Smooth muscle cell (in vitro differentiated cells): Measurements from ENCODE around the gene ACIN1. TPM values are rescaled to one million over a fixed set of nuclear protein-coding genes. Genes with fewer than 3 reads are reported as not detected.

Experiments used
- DNase-seq: peaks from one replicate; lab custom pipeline; 2025; ENCODE audit not compliant: unreplicated experiment; lab: John Stamatoyannopoulos, UW
- H2AFZ ChIP-seq: fragments of 200-600 bp; sonication (generic); 2 replicates; pipeline ENCODE4 v1.6.0; 2016; ENCODE audit warnings: antibody characterized with exemption, low read depth, mild to moderate bottlenecking
- H3F3A ChIP-seq: fragments of 200-600 bp; sonication (generic); 2 replicates; pipeline ENCODE4 v1.6.0; 2017; ENCODE audit warnings: antibody characterized with exemption, low read depth
- H3K27ac ChIP-seq: fragments of 200-600 bp; sonication (generic); 2 replicates; pipeline ENCODE4 v1.5.1; 2016; ENCODE audit warnings: low read depth, mild to moderate bottlenecking
- H3K27me3 ChIP-seq: fragments of 200-600 bp; sonication (generic); 2 replicates; pipeline ENCODE4 v1.6.1; 2016; ENCODE audit warnings: low read depth, mild to moderate bottlenecking
- H3K36me3 ChIP-seq: fragments of 200-600 bp; sonication (generic); 2 replicates; pipeline ENCODE4 v1.5.1; 2016; ENCODE audit warnings: low read depth
- H3K4me1 ChIP-seq: fragments of 200-600 bp; sonication (generic); 2 replicates; pipeline ENCODE4 v1.5.1; 2016; ENCODE audit warnings: low read depth
- H3K4me2 ChIP-seq: fragments of 200-600 bp; sonication (generic); 2 replicates; pipeline ENCODE4 v1.6.0; 2016; ENCODE audit warnings: mild to moderate bottlenecking
- H3K4me3 ChIP-seq: fragments of 200-600 bp; sonication (generic); 2 replicates; pipeline ENCODE4 v1.5.1; 2016; ENCODE audit warnings: mild to moderate bottlenecking
- H3K79me2 ChIP-seq: fragments of 200-600 bp; sonication (generic); 2 replicates; pipeline ENCODE4 v1.6.0; 2016; ENCODE audit warnings: low read depth, mild to moderate bottlenecking
- H3K9ac ChIP-seq: fragments of 200-600 bp; sonication (generic); 2 replicates; pipeline ENCODE4 v1.6.0; 2016; ENCODE audit warnings: low read depth
- H3K9me3 ChIP-seq: fragments of 200-600 bp; sonication (generic); replicated peaks from 2 replicates; pipeline ENCODE4 v1.5.1; 2016; ENCODE audit warnings: low read depth
- H4K20me1 ChIP-seq: fragments of 200-600 bp; sonication (generic); 2 replicates; pipeline ENCODE4 v1.6.0; 2016; ENCODE audit warnings: low read depth
- WGBS: methylation state at CpG from one replicate; pipeline ENCODE4 v1.1.7; 2016; ENCODE audit warnings: low lambda C conversion rate; 5-methylcytosine and 5-hydroxymethylcytosine counted together
- polyA plus RNA-seq: library from polyadenylated mRNA; unstranded; fragments of >200 nt; fragmentation: Nextera tagmentation; extraction: Ambion mirVana; gene quantifications from 2 replicates; pipeline ENCODE4 v1.2.1, GENCODE V29; 2016
- total RNA-seq: library from RNA; depleted of rRNA; stranded (reverse); fragments of >200 nt; gene quantifications from 2 replicates; pipeline ENCODE4 v1.2.3, GENCODE V29; 2014
- TF ChIP-seq, protein P1 (sequence below): fragments of 200-600 bp; sonication (generic); IDR thresholded peaks from 2 replicates; pipeline ENCODE4 v1.5.1; 2017; ENCODE audit warnings: borderline replicate concordance, mild to moderate bottlenecking, antibody characterized with exemption; ENCODE audit not compliant: insufficient read depth, poor library complexity, severe bottlenecking

The ACIN1 gene
- total and polyA plus RNA-seq, 2 experiments from 2014 or later: 33.7 to 64.5 TPM

DNA sequence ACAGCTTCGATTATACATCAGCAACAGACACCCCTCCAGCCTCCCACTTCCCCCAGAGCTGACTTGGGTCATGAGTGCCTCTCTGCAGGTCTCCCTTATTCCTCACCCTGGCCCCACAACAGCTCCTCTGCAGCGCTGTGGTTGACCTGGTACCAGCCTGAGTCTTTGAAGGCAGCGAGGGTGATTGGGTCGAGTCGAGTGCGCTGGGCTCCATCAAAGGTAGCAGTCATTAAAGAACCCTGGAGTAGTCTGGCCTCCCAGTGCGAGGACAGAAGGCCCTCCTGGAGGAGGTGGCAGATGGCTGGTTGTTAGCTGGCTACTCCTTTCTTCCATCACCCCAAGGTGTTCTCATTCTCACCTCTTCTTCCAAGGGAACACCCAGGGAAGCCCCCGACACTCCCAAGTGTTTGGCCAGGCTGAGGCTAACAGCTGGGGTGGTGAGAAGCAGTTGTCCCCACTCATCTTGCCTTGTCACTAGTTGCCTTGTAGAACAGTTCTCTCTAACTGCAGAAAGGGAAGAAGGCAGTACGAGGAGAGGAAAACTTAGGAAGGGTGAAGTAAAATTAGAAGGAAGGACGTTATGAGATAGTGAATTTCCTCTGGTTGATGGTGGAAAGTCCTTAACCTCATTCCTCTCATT is 7.2 kb upstream of the ACIN1 start:
- 92% methylated on average over 10 of the region's 10 CpGs for WGBS
- Histone ChIP-seq H4K20me1 (peaks cover 23% of the 10 kb centered on the region), H3K27ac (no peak overlapping the region), H3K9me3 (no peaks in the 10 kb centered on the region), H3K4me3 (no peak overlapping the region), H3K36me3 (peaks cover 5% of the 10 kb centered on the region), H3K4me2 (no peak overlapping the region), H3K27me3 (no peaks in the 10 kb centered on the region), H3K9ac (no peak overlapping the region), H3F3A (no peaks in the 10 kb centered on the region), H3K79me2 (peaks cover 21% of the 10 kb centered on the region), H2AFZ (no peak overlapping the region), H3K4me1 (no peaks in the 10 kb centered on the region)
- no peak for DNase-seq
- TF ChIP-seq, protein P1, sequence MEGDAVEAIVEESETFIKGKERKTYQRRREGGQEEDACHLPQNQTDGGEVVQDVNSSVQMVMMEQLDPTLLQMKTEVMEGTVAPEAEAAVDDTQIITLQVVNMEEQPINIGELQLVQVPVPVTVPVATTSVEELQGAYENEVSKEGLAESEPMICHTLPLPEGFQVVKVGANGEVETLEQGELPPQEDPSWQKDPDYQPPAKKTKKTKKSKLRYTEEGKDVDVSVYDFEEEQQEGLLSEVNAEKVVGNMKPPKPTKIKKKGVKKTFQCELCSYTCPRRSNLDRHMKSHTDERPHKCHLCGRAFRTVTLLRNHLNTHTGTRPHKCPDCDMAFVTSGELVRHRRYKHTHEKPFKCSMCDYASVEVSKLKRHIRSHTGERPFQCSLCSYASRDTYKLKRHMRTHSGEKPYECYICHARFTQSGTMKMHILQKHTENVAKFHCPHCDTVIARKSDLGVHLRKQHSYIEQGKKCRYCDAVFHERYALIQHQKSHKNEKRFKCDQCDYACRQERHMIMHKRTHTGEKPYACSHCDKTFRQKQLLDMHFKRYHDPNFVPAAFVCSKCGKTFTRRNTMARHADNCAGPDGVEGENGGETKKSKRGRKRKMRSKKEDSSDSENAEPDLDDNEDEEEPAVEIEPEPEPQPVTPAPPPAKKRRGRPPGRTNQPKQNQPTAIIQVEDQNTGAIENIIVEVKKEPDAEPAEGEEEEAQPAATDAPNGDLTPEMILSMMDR: no peak

DNA sequence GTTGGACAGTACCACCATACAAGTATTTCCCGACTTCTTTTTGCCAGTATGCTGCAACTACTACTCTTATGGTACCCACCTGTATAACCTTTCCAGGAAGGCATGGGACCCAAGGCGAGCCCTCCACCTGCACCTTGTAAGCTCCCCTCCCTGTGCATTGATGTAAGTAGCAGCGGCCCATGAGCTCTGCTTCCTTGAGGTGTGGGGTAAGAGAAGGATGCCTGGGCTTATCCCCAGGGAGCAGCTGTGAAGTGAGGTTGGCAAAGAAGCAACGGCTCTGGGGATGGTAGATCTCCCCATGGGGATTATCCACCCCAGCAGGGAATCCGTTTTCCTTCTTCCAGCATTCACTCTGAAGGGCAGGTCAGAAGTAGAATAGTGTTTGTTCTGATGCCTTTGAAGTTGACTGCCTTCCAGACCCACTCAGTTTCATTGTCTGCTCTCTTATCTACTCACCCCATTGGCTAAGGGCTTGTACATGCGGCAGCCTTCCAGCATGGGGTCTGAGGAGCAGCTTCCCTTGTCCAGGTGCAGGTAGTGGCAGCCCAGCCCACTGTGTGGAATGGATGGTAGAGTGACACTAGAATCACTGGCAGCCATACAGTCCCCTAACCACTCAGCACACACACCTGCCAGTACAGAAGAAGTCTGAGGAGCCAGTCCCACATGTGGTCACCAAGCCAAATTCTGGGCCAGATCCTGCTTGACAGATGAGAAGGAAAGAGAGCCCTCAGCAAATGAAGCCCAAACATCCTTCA is 6.5 kb upstream of the ACIN1 start:
- Histone ChIP-seq H3K79me2 (peaks cover 28% of the 10 kb centered on the region), H3K4me2 (no peak overlapping the region), H3K27ac (no peak overlapping the region), H3K9me3 (no peaks in the 10 kb centered on the region), H3K27me3 (no peaks in the 10 kb centered on the region), H2AFZ (no peak overlapping the region), H3K4me3 (no peak overlapping the region), H4K20me1 (peaks cover 29% of the 10 kb centered on the region), H3K9ac (no peak overlapping the region), H3F3A (no peaks in the 10 kb centered on the region), H3K4me1 (no peaks in the 10 kb centered on the region), H3K36me3 (peaks cover 5% of the 10 kb centered on the region)
- TF ChIP-seq, protein P1: no peak
- no peak for DNase-seq
- 90% methylated on average over 6 of the region's 6 CpGs for WGBS

DNA sequence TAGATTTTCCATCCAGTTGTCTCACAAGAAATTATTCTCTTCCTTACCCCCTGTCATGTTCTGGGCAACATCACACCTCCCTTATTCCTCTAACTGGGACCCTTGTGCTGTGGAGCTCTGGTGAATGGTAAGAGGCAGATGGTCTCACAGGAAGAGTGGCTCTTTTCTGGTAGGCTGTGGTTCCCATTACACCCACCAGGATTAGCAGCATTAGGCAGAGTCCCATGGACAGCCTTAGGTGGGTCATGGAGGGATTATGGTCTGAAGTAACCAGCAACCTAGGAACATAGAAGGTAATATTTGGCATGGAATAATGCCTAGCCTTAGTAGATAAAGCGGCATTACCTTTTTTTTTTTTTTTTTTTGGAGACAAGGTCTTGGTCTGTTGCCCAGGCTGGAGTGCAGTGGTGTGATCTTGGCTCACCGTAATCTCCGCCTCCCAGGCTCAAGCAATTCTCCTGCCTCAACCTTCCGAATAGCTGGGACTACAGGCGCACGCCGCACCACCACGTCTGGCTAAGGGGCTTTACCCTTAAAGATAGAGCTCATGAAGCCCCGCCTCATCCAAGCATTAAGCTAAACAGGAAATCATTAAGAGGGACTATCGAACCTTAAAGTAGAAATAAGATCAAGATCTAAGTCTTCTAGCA is 4.4 kb upstream of the ACIN1 start:
- Histone ChIP-seq H3K4me3 (no peak overlapping the region), H2AFZ (no peak overlapping the region), H3K9me3 (no peaks in the 10 kb centered on the region), H3F3A (no peaks in the 10 kb centered on the region), H3K27ac (no peak overlapping the region), H3K9ac (no peak overlapping the region), H3K36me3 (peaks cover 5% of the 10 kb centered on the region), H3K4me1 (no peaks in the 10 kb centered on the region), H3K4me2 (no peak overlapping the region), H4K20me1 (peaks cover 30% of the 10 kb centered on the region), H3K79me2 (peaks cover 33% of the 10 kb centered on the region), H3K27me3 (no peaks in the 10 kb centered on the region)
- DNase-seq: no peak
- 97% methylated on average over 10 of the region's 10 CpGs for WGBS
- TF ChIP-seq, protein P1: no peak
